ENCODE measurements around the gene VWF. TPM values are rescaled to one million over a fixed set of nuclear protein-coding genes. Genes with fewer than 3 reads are reported as not detected.
A peak's percentile ranks its signal among the peaks of the same experiment; 100 is the strongest.

The VWF gene
- total RNA-seq, 8 experiments from 2014 or later, result under 0.01 to 1.3 (median 0.52) TPM

DNA sequence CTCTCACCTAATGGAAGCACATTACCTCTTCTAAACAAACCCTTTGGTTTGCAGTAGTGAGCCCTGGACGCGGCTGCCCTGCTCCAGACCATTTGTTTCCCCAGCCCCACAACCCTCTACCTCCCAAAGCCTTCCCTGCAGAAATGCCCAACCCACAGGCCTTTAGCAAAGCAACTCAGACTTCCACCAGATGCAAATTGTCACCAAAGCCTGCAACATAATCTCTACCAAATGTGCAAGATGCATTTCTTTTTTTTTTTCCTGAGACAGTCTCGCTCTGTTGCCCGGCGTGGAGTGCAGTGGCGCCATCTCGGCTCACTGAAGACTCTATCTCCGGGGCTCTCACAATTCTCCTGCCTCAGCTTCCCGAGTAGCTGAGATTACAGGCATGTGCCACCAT, 56.2 kb downstream of the VWF start:
- peak in 2 of 8 experiments; percentile 2 to 7 for ATAC-seq (replicated peaks in 6 of 8)
- Histone ChIP-seq H3K4me3 (no peak overlapping the region), H3K4me1 (replicated peaks in 1 of 2) (no peaks in the 10 kb centered on the region), H3K27ac (no peak overlapping the region)
- in situ Hi-C loops (cut with MboI; ENCODE audit: low pct_unique_long_range_greater_than_20kb in 2 of 9, low sequenced_read_pairs in 9 of 9, unreplicated experiment in 9 of 9), result loop anchor here in 8 of 9 experiments (10.0 to 25.0 kb wide), 2 partner anchors 217 to 219 kb away; no protein-coding TSS in a partner anchor
- 17 to 98% (median 80%) methylated on average over 1 to 9 of the region's 9 CpGs; no CpG with 5 or more reads in 2 of the 10 experiments for WGBS, 10 experiments

DNA sequence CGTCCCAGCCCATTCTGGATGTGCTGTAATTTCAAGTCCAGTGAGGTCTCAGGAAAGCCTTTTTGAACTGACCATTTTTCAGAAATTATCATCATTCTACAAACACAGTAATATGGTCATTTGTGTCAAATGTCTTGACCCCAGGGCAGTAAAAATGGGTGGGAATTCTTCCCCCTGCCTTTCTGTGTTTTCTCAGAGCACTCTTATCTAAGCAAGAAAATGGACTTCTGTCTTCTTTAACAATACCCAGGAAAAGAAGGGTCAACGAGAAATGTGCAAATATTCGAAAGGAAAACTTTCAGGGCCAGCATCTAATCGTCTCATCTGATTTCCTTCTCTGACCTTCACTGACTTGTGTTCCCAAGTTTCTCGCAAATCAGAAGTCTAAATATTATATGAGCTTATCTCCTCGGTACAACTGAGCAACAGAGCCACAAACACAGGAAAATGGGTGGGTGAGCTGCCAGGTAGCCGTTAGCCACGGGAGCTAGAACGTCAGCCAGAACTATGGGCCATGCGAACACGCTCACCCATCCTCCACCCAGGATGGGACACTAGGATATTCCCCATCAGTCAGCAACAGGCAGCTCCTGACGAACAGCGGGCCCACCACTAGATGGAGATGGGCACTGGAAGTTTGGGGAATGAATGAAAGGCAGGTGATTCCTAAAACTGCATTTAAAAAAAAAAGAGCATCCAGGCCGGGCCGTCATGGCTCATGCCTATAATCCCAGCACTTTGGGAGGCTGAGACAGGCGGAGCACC, 57.1 kb downstream of the VWF start:
- no peaks in the 10 kb centered on the region for H3K4me1 ChIP-seq (replicated peaks in 1 of 2)
- in situ Hi-C loops (cut with MboI; ENCODE audit: low pct_unique_long_range_greater_than_20kb in 2 of 9, low sequenced_read_pairs in 9 of 9, unreplicated experiment in 9 of 9), result loop anchor here in 8 of 9 experiments (10.0 to 25.0 kb wide), 2 partner anchors 217 to 220 kb away; no protein-coding TSS in a partner anchor
- H3K4me3 ChIP-seq, result no peak overlapping the region
- WGBS, 10 experiments, result 53 to 91% (median 79%) methylated on average over 1 to 14 of the region's 16 CpGs
- ATAC-seq (replicated peaks in 6 of 8), result peak in 1 of 8 experiments; percentile 7
- H3K27ac ChIP-seq, result no peak overlapping the region

DNA sequence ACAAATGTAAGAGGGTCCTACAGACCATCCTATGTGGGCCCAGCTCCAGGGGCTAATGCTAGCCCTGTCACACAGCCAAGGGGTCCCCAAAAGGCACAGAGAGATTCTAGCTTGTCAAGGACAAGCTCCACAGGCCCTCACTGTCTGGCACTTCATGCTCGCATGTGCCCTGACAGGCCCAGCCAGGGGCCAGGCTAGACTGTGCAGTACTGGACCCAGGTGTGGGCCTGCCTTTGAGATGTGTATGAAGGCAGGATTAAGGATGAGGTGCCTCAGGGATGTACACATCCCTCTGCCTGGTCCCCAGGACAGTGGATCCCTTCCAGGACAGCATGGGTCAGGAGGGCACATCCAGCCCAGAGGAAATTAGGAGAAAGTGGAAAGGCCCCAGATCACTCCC, 57.8 kb downstream of the VWF start:
- 60 to 100% methylated on average over 1 of the region's 1 CpG; no CpG with 5 or more reads in 8 of the 10 experiments for WGBS, 10 experiments
- Histone ChIP-seq H3K4me1 (replicated peaks in 1 of 2) (no peaks in the 10 kb centered on the region), H3K4me3 (no peak overlapping the region), H3K27ac (no peak overlapping the region)
- no peak for ATAC-seq (replicated peaks in 6 of 8)
- in situ Hi-C loops (cut with MboI; ENCODE audit: low pct_unique_long_range_greater_than_20kb in 2 of 9, low sequenced_read_pairs in 9 of 9, unreplicated experiment in 9 of 9), result loop anchor here in 8 of 9 experiments (10.0 to 25.0 kb wide), 2 partner anchors 218 to 221 kb away; no protein-coding TSS in a partner anchor

- Histone ChIP-seq H3K4me1 (replicated peaks in 1 of 2) (no peaks in the 10 kb centered on the region), H3K27ac (no peak overlapping the region), H3K4me3 (no peak overlapping the region)
- peak in 4 of 8 experiments; percentile 9 to 62 (median 20) for ATAC-seq (replicated peaks in 6 of 8)
- WGBS, 10 experiments, result 50 to 100% methylated on average over 1 of the region's 5 CpGs; no CpG with 5 or more reads in 8 of the 10 experiments
- in situ Hi-C loops (cut with MboI; ENCODE audit: low pct_unique_long_range_greater_than_20kb in 2 of 9, low sequenced_read_pairs in 9 of 9, unreplicated experiment in 9 of 9), result loop anchor here in 8 of 9 experiments (10.0 to 25.0 kb wide), 2 partner anchors 219 to 221 kb away; no protein-coding TSS in a partner anchor
Observed at GRCh38 chr12:6065863-6066199, 58.6 kb downstream of the VWF start.

- no peak for ATAC-seq (replicated peaks in 6 of 8)
- Histone ChIP-seq H3K4me1 (replicated peaks in 1 of 2) (no peaks in the 10 kb centered on the region), H3K4me3 (no peak overlapping the region), H3K27ac (no peak overlapping the region)
- 63 to 100% (median 76%) methylated on average over 1 to 4 of the region's 8 CpGs; no CpG with 5 or more reads in 3 of the 10 experiments for WGBS, 10 experiments
- in situ Hi-C loops (cut with MboI; ENCODE audit: low pct_unique_long_range_greater_than_20kb in 2 of 9, low sequenced_read_pairs in 9 of 9, unreplicated experiment in 9 of 9), result loop anchor here in 8 of 9 experiments (10.0 to 25.0 kb wide), 2 partner anchors 220 to 222 kb away; no protein-coding TSS in a partner anchor
Observed at GRCh38 chr12:6065131-6065862, 59.2 kb downstream of the VWF start.

GRCh38 chr12:6062757-6063735, 61.4 kb downstream of the VWF start:
- 0 to 77% (median 30%) methylated on average over 1 to 7 of the region's 20 CpGs; no CpG with 5 or more reads in 4 of the 10 experiments for WGBS, 10 experiments
- H3K4me1 ChIP-seq (replicated peaks in 1 of 2), result no peaks in the 10 kb centered on the region
- in situ Hi-C loops (cut with MboI; ENCODE audit: low pct_unique_long_range_greater_than_20kb in 2 of 9, low sequenced_read_pairs in 9 of 9, unreplicated experiment in 9 of 9), result loop anchor here in 8 of 9 experiments (10.0 to 25.0 kb wide), 2 partner anchors 222 to 224 kb away; no protein-coding TSS in a partner anchor
- no peak overlapping the region for H3K4me3 ChIP-seq
- ATAC-seq (replicated peaks in 6 of 8), result peak; percentile 53 to 96 (median 86)
- H3K27ac ChIP-seq, result no peak overlapping the region

DNA sequence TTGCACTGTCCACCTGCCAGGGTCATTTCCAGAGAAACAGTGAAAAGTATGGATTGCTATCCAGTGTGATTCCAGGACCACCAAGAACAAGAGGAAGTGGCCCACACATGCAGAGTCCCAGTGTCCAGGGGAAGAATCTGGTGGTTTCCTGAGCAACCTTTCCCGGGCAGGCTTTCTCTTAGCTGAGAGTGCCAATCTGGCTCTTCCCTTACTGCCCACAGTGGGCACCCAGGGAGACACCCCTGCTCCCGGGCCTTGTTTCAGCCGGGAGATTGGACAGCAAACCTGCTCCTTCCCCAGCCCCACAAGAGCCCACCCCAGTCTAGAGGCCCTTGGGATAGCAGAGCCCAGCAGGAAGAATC, 62.1 kb downstream of the VWF start:
- ATAC-seq (replicated peaks in 6 of 8), result peak in 1 of 8 experiments; percentile 8
- WGBS, 10 experiments, result 40 to 75% methylated on average over 1 to 2 of the region's 3 CpGs; no CpG with 5 or more reads in 8 of the 10 experiments

DNA sequence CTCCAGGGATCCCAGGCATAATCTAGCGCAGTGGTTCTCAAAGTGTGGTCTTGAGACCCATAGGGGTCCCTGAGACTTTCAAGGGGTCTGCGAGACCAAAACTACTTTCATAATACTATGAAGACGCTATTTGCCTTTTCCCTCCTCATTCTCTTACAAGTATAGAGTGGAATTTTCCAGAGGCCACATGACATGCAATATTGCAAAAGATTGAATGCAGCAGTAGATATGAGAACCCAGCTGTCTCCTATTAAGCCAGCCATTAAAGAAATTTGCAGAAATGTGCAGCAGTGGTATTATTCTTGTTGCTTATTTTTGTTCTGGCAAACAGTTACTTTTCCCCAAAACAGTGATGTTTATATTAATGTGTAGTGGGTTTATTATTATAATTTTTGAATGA, 62.8 kb downstream of the VWF start:
- in situ Hi-C loops (cut with MboI; ENCODE audit: low pct_unique_long_range_greater_than_20kb in 2 of 9, low sequenced_read_pairs in 9 of 9, unreplicated experiment in 9 of 9), result loop anchor here in 8 of 9 experiments (10.0 to 25.0 kb wide), 2 partner anchors 223 to 226 kb away; no protein-coding TSS in a partner anchor
- peak in 1 of 8 experiments; percentile 12 for ATAC-seq (replicated peaks in 6 of 8)
- 21 to 100% (median 73%) methylated on average over 1 to 3 of the region's 3 CpGs; no CpG with 5 or more reads in 1 of the 10 experiments for WGBS, 10 experiments

More for the DNA sequence above, 62.1 kb downstream of the VWF start:
- H3K4me3 ChIP-seq, result no peak overlapping the region
- in situ Hi-C loops (cut with MboI; ENCODE audit: low pct_unique_long_range_greater_than_20kb in 2 of 9, low sequenced_read_pairs in 9 of 9, unreplicated experiment in 9 of 9), result loop anchor here in 8 of 9 experiments (10.0 to 25.0 kb wide), 2 partner anchors 222 to 225 kb away; no protein-coding TSS in a partner anchor
- H3K4me1 ChIP-seq (replicated peaks in 1 of 2), result peaks cover 3 to 5% of the 10 kb centered on the region in 2 donors
- H3K27ac ChIP-seq, result no peak overlapping the region

DNA sequence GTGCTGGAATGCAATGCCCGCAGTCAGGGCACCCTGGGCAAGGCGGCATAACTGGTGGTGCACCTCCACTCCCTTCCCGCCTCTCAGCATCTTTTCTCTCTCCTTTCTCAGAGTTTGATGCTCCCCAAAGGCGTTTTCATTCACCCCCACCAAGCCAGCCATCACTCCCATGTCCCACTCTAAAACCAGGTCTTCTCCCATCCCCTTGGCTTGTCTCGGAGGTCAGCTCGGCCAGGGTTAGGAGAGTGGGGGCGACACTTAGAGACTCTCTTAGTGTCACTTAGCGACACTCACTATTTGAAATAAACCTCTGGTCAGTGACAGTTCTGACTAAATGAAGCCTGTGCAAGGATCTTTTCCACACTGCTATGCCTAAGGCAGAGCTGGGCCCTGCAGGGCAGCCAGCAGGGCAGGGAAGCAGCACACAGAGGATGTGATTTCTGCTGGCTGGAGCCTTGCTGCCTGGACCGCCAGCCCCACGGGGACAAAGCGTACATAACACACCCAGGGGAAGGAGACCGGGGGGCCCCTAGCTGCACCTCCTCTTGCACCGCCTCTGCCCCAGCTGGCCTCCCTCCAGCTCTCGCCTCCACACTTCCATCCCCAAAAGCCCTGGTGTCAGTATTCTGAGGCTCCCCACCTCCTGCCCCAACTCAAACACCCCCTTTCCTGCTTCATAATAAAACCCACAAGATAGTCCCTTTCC, 64.5 kb downstream of the VWF start:
- WGBS, 10 experiments, result 80 to 100% (median 95%) methylated on average over 1 to 6 of the region's 14 CpGs; no CpG with 5 or more reads in 5 of the 10 experiments
- Histone ChIP-seq H3K27ac (no peak overlapping the region), H3K4me3 (no peak overlapping the region), H3K4me1 (replicated peaks in 1 of 2) (peaks cover 5% of the 10 kb centered on the region in 2 donors)
- peak in 1 of 8 experiments; percentile 15 for ATAC-seq (replicated peaks in 6 of 8)
- in situ Hi-C loops (cut with MboI; ENCODE audit: low pct_unique_long_range_greater_than_20kb in 2 of 9, low sequenced_read_pairs in 9 of 9, unreplicated experiment in 9 of 9), result loop anchor here in 8 of 9 experiments (10.0 to 25.0 kb wide), 2 partner anchors 225 to 227 kb away; no protein-coding TSS in a partner anchor

More for the DNA sequence above, 62.8 kb downstream of the VWF start:
- no peak overlapping the region for H3K27ac ChIP-seq
- no peak overlapping the region for H3K4me3 ChIP-seq
- peaks cover 5% of the 10 kb centered on the region in 2 donors for H3K4me1 ChIP-seq (replicated peaks in 1 of 2)

- Histone ChIP-seq H3K27ac (no peak overlapping the region), H3K4me1 (replicated peaks in 1 of 2) (peaks cover 5% of the 10 kb centered on the region in 2 donors), H3K4me3 (no peak overlapping the region)
- ATAC-seq (replicated peaks in 6 of 8), result no peak
- WGBS, 10 experiments, result 80 to 100% (median 96%) methylated on average over 1 to 3 of the region's 3 CpGs; no CpG with 5 or more reads in 1 of the 10 experiments
- in situ Hi-C loops (cut with MboI; ENCODE audit: low pct_unique_long_range_greater_than_20kb in 2 of 9, low sequenced_read_pairs in 9 of 9, unreplicated experiment in 9 of 9), result loop anchor here in 3 of 9 experiments (25.0 kb wide), 1 partner anchor 228 kb away; no protein-coding TSS in a partner anchor
Observed at GRCh38 chr12:6059221-6059620, 65.2 kb downstream of the VWF start.

DNA sequence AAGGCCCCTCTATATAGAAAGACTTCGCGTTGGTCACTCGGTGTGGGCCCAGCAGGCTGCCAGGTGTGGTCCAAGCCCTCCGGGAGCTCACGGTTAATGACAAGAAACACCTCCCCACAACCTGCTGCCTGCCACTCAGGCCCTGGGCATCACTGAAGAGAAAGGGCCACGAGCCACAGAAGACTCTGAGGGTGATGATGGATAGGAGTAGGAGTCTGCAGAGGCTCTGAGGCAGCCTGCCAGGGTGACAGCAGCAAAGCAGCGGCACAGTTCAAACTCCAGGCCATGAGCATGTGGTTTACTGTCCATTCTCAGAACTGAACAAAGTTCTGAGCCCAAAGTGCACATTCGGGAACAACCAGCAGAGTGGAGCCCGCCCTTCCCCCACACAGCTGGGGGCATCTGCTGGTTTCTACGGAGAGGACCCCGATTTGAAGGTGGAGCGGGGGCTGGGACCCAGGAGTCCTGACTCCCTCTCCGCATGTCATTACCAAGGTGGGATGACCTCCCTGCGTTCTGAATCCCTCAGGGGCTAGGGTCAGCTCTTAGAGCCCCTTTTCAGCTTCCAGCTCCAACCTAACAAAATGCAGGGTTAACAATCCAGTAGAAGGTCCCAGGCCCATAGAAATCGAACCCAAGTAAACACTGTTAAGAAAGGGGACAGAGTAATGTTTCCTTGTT, 65.8 kb downstream of the VWF start:
- no peak overlapping the region for H3K27ac ChIP-seq
- ATAC-seq (replicated peaks in 6 of 8), result no peak
- in situ Hi-C loops (cut with MboI; ENCODE audit: low pct_unique_long_range_greater_than_20kb in 2 of 9, low sequenced_read_pairs in 9 of 9, unreplicated experiment in 9 of 9), result loop anchor here in 3 of 9 experiments (25.0 kb wide), 1 partner anchor 229 kb away; no protein-coding TSS in a partner anchor
- peaks cover 5% of the 10 kb centered on the region in 2 donors for H3K4me1 ChIP-seq (replicated peaks in 1 of 2)
- 42 to 92% (median 63%) methylated on average over 1 to 4 of the region's 15 CpGs; no CpG with 5 or more reads in 3 of the 10 experiments for WGBS, 10 experiments
- no peak overlapping the region for H3K4me3 ChIP-seq
